Stimulated activated CD4-positive, alpha-beta T cell treated with anti-CD3 and anti-CD28 coated beads, Interleukin-12 subunit alpha, Interleukin-12 subunit beta, amount 100 ng/mL, for 24 hours (primary cell): ENCODE results near the gene SLC13A3.

Source experiments
- DNase-seq, 2 experiments: peaks; one replicate each; pipeline ENCODE4 v3.0.0-alpha.2; 2020; ENCODE audit warnings: low read depth in 2 of 2

SLC13A3 gene

DNA sequence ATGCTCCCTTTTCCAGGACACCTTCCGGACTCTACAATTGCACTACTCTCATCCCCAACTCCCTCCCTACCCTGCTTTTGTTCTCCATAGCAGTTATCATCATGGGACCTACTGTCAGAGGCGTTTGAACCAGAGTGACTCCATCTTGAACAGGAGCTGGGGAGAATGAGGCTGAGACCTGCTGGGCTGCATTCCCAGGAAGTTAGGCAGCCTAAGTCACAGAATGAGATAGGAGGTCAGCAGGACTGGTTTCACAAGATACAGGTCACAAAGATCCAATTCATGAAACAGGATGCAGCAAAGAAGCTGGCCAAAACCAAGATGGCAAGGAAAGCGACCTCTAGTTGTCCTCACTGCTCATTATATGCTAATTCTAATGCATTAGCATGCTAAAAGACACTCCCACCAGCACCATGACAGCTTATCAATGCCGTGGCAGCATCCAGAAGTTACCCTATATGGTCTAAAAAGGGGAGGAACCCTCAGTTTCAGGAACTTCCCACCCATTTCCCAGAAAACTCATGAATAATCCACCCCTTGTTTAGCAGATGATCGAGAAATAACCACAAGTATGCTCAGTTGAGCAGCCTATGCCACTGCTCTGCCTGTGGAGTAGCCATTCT, 15.6 kb downstream of the SLC13A3 start:
- DNase-seq = no peak

DNA sequence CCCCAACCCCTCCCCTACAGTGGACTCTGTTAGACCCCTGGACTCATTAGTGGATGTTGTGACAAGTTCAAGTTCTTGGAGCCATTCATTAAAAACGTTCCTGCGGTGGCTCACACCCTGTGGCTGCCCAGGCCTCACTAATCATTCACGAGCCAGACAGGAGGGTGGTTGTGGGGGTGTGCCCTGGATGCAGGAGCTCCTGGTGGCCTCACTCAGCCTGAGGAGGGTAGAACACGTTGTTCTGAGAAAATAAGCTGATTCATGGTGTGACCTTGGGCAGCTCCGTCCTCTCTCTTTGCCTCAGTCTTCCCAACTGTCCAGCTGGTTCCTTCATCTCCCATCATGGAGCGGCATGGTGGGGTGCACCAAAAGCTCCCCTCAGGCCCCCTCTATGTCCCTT, 16.7 kb downstream of the SLC13A3 start:
- no peak for DNase-seq

DNA sequence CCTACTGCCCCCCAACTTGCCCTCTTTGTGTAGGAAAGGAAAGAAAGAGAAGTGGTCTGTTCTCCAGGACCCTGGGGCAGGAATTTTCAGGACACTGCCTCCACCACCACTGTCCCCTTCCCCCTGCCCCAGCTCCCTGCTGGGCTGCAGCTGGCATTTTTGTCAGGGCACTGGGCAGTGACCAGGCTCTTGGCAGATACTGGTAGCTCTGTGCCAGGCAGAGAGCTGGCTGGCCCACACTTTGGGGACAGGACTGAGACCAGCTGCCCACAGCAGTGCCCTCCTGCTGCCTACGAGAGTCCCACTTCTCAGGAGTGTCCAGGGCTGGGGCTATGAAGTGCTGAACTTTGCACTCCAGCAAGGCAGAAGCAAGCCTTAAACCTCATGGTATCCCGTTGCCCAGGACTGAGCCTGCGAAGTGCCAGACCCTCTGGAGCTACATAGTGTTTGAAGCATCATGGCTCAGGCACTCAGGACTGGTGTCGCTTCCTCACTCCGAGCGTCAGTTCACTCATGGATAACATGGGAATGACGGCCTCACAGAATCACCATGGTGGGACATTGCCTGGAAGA, 19.3 kb downstream of the SLC13A3 start:
- DNase-seq = no peak

DNA sequence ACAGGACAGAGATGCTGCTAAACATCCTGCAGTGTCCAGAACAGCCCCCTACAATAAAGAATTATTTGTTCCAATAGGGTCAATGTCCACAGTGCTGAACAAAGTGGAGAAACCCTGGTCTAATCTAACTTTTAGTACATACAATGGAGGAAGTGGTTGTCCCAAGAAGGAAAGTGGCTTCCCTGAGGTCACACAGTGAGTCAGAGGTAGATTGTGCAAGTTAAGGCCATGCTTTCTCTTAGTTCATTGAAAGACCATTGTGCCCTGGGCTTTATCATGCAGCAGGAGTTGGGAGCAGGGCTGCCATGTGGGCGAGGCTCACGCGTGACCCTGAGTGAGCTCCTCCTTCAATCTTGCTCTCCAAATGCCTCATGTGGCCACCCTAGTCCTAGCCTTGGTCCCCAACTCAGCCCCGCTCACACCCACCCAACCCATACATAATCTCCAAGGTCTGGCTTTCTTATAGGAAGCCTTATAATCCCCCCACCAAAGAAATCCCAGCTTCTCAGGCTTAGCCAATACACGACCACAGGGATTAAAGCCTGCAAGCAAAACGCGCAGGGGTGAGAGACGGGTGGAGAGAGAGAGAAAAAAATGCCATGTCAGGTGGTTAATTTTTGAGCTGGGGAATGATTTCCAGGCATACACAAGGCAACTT, 19.9 kb downstream of the SLC13A3 start:
- DNase-seq = no peak

DNA sequence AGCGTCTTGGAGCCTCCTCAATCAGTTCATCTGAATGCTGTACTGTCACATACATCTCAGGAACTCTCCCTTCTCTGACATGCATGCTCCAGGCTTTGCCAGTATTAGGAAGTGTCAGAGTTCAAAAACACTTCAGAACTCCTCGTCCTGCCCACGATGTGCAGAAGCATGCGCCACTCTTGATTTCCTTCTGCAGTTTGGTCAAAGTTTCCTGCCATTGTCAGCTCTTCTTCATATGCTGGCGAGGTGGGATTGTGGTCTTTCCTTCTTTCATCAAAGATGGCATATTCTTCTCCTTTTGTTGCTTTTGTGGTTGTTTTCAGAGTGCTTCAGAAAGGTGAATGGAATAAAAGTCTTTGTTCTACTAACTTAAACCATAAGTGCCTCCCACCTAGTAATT, 21.0 kb downstream of the SLC13A3 start:
- no peak for DNase-seq

DNA sequence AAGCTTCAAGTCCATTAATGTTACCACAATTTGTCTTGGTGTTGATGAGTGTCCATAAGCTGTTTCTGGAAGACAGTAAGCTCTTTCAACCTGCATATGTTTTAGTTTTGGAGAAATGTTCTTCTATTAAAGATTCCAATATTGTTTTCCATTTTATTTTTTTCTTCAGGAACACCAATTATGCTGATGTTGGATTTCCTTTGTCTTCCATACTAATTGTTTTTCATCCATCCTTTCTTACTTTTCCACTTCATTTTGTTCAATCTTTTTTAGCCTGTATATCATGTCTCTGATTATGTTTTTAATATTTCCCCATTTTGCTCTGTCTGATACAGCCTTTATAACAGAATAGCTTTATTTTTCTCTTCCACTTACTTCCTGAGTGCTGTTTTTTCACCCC, 21.9 kb downstream of the SLC13A3 start:
- DNase-seq = no peak

DNA sequence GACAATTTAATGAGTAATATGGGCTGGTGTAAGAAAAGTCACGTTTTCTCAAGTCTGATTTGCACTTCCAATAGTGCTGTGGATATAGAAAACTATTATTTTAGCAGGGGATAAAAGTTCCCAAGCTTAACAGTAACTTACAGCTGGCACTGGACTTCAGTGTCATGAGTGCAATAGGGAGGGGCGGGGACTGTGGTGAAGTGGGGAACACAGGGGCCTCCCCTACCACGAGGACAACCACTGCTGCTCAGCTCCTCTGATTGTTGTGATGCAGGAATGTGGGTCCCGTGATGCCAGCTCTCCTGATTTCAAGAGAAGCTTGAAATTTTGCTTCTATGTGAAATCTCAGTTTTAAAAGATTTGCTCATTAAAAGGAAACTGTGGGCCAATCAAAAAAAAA, 24.0 kb downstream of the SLC13A3 start:
- no peak for DNase-seq

DNA sequence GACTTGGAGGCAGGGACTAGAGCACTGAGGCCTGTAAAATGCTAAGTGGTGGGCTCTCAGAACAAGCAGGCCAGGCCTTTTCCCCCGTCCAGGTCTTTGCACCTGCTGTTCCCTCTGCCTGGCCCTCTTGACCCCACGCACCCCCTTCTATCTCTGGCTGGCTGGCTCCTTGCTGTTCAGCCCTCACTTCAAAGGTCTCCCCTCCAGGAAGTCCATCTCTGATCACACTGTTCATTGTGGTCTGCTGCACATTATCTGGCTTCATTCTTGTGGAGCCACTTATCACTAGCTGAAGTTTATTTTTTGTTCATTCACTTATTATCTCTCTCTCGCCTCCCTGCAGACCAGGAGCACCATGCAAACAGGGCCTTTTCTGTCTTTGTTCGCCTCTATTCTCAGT, 24.5 kb downstream of the SLC13A3 start:
- DNase-seq = no peak

DNA sequence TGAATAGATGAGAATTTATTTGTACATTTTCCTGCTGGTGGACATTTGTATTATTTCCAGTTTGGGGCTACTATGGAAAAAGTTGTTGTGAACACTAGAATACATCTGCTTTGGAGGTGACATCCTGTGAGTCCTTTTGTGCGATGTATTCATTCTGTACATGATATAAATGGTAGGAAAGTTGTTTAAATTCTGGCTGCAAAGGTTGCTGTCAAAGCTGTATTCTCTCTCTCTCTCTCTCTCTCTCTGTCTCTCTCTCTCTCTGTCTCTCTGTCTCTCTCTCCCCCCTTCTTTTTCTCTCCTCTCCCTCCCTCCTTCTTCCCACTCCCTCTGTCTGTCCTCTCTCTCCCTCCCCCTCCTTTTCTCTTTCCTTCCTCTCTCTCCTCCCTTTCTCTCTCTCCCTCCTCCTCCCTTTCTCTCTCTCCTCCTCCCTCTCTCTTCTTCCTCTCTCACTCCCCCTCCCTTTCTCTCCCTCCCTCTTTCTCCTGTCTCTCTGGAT, 25.3 kb downstream of the SLC13A3 start:
- DNase-seq = no peak

DNA sequence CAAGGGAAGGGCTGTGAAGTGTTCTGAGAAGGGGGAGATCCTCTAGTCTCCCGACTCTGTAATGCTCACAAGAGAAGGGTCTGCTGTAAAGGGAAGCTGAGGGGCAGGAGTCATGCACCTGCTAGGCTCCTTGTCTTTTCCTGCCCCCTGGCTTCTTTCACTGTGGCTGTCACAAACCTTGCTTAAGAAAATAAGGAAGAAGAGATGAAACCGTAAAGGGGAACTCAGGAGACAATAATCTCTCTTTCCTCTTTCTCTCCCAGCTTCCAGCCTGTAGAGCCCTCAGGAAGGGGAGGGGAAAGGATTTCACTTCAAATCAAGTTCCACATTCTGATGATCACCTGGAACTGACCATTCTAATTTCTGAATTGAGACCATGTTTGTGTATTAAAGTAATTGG, 26.3 kb downstream of the SLC13A3 start:
- no peak for DNase-seq

DNA sequence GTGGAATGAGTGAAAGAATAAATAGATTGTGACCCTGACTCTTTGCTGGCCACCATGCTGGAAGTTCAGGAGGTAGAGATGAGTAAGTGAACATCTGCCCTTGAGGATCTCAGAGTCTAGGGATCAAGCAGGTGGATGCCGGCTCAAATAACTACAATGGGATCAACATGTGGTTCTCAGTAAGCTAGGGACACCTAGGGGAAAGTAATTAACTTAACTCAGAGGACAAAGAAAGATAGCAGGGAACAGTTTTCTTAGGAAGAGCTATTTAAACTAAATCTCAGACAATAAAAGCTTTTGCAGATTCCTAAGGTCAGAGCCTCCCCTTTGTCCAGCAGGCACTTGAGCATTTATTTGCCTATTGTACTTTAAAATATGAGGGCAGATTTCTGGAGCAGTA, 29.1 kb downstream of the SLC13A3 start:
- no peak for DNase-seq

DNA sequence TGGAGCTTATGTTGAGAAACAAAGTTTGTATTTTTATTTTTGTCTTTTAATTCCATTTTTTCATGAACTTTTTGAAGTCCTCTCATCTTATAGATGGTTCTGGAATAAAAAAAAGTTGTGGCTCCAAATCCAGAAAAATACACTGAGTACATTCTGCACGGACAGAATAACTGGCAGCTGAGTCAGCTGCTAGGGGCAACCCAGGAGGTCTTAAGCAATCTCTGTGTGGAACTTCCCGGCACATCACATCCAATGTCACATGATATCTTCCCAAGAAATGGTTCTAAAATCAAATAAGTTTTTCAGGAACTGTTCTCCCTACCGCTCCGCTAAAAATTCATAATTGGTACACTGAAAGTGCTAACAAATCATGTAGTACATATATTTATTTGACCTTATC, 29.8 kb downstream of the SLC13A3 start:
- no peak for DNase-seq

DNA sequence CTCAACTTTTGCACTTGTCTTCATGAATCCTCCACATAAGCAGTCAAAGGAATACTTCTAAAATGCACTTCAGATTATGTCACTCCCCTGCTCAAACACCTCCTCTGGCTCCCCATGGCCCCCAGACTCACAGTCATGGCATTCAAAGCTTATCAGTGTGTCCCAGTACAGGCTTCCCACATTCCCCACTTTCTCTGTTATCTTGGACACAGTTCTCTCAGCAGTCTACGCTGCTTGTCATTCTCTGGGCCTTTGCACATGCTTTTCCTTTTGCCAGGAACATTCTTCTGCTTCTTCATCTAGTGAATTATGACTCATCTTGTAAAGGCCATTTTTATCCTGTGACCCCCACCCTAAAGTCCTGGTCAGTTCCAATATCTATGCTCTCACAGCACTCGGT, 31.8 kb downstream of the SLC13A3 start:
- DNase-seq = no peak

DNA sequence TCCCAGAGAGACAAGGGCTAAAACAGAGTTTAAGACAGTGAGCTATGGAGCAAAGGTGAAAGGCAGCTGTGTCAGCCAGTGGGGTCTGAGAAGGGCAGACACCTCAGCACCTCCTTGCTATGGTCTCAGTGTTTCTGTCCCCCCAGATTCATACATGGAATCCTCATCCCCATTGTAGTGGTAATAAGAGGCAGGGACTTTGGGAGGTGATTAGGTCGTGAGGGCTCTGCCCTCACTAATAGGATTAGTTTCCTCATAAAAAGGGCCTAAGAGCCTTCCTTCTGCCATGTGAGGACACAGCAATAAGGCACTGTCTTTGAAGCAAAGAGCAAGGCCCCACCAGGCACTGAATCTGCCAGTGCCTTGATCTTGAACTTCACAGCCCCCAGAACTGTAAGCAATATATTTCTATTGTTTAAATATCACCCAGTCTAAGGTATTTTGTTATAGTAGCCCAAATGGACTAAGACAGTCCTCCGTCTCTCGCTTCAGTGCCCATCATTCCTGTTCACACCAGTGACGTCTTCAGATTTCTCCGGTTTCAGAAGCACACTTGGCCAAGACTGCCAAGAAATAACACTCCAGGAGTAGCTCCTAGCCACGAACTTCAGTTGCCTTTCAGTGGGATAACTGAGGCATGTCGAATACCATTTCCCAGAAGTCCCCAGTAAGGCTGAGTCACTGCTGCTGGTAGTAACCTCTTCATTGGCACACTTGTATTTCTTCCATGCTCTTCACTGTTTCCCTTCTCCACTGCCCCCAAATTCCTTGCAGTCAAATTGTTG, 32.8 kb downstream of the SLC13A3 start:
- DNase-seq = no peak

DNA sequence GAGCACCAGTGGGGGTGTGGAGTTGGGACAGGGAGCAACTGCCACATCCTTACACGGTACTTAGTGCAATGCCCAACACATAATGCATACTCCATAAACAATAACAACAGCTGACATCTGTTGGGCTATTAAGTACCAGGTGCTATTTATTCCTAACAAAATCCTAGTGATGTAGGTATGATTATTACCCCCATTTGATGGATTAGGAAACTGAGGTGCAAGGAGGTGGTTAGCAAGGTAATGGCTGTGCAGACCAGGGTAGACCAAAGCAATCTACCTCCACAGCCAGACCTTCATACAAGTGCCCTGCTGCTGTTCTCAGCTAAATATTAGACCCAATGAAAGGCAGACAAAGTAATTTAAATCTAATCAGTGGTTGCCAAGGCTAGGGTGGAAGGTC, 36.8 kb downstream of the SLC13A3 start:
- DNase-seq = no peak

DNA sequence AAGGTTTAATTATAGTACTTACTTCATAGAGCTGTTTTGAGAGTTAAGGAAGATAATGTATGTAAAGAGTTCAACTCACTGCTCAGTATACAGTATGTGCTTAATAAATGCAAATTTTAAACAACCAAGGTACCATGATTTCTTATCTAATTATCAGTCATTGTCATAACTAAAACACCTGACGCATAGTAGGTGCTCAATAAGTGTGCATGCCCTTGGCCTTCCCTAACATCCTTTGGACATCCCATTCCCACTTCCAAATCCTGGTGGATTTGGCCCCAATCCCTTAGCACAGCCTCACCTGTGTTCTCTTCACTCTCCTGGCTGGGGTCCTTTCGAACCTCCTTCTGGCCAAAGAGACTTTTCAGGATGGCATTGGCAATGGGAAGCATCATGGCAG, 41.1 kb downstream of the SLC13A3 start:
- DNase-seq = no peak

DNA sequence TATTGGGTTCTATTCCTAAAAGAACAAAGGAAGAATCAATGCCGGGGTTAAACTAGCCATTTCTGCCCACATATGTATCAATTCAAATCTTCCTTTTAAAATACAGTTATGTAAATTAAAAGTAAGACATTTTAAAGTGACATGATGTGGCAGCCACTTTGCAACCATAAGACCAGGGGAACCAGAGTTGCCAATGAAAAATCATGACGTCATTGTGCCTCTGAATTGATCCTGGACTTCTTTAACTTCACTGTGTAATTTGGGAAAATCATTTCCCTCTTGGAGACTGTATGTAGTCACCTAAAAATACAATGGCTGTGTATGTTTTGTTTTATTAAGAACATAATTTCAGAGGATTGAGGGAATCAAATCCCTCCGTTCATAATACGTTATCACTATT, 42.2 kb downstream of the SLC13A3 start:
- DNase-seq = no peak

DNA sequence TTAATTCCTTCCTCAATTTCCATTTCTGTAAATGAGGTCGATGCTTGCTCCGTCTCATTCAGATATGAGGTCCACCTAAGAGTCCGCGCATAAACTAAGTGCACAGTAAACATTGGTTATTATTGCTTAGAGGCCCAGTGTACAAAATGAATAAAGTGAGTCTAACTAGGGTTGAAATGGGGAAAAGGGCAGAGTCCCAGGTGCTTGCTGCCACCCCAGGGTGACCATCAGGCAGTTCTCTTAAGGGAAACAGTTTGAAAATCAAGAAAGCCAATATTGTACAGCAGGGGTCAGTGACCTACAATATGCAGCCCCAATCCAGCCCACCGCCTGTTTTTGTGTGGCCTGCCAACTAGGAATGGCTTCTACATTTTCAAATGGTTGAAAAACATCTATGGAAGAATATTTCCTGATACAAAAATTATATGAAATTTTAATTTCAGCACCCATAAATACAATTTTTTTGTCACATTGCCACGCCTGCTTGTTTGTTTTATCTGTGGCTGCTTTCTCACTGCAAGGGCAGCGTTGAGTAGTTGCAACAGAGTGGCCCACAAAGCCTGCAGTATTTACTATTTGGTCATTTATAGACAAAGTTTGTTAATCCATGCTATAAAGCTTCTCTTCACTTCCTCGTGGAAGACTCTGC, 43.3 kb downstream of the SLC13A3 start:
- no peak for DNase-seq

DNA sequence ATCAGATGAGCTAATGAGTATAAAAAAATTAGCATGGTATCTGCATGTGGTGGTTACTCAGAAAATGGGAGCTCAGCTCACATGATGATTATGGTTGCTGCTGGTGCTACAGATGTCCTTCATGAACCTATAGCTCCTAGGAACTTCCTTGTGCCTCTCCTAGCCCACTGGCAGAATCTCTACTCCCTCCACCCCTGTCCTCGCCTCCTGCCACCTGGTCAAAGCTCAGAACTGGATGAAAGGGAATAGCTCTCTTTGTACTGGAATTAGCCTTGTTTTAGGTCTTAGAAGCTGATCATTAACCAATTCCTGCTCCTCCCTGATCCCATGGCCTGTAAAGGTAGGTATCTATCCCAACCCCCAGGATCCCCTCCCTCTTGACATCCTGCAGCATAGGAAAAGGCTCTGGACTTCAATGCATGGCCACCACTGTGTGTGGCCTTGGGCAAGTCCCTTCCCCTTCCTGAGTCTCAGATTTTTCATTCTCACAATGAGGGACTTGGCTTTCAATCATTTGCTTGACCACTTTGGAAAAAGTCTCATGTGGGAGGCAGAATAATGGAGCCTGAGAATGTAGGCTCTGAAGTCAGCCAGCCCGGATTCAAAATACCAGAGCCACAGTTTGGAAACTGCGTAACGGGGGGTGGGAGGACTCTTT, 43.9 kb downstream of the SLC13A3 start:
- no peak for DNase-seq

DNA sequence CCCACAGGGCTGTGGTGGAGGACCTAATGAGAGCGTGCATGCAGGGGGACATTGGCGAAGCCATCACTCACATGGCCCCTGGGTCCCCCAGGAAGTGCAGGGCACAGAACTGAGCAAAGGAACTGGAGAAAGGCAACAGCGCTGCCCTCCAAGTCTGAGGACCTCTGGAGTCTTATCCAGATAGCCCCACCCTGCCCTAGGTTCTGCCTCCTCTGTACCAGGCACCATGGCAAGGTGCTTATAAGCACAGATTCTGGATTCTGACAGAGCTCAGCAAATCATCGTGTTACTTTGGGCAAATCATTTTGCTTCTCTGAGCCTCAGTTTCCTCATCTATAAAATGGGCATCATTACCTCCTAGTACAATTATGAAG, 44.5 kb downstream of the SLC13A3 start:
- DNase-seq = no peak

DNA sequence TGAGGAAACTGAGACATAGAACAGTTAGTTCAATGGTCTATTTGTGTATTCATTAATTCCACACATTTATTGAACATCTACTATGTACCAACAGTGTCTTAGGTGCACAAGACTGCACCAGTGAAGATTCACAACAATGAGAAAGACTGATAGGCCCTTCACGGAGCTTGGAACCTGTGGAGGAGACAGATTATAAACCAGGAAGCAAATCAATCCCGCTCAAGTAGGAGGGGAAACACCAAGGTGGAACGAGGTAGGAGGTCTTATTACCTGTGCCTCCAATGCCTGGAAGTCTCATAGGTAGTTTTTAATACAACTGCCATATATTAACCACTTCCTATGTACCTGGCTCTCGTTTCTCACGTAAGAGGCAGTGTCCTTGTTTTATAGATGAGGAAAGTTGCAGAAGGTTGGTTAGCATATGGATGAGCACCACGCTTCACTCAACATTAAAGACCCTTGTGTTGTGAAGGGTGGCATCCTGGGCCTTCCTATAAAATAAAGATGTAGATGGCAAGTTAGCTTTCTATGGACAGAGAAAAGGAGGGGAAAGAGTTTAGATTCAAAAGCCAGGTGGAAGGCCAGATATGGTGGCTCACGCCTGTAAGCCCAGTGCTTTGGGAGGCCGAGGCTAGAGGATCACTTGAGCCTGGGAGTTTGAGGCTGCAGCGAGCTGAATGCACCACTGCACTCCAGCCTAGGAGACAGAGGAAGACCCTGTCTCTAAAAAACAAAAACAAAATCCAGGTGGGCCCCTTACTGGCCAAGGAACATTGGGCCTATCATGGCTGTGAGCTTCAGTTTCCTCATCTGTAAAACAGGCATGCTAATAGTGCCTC, 45.1 kb downstream of the SLC13A3 start:
- no peak for DNase-seq
